HCT116 (cell line): ENCODE measurements around the gene PAEP. TPM values are rescaled to one million over a fixed set of nuclear protein-coding genes. Genes with fewer than 3 reads are reported as not detected.

ENCODE experiments used
- ATAC-seq: fragments of 200-7000 bp; cut with Tn5 transposase; 2 replicates; pipeline ENCODE4 v1.9.1; 2020; ENCODE audit warnings: mild to moderate bottlenecking, moderate library complexity
- BruUV-seq: library from RNA; stranded (reverse); fragments of 400-500 nt; replicated peaks from 2 replicates; lab custom pipeline; 2021; lab: Mats Ljungman, UMichigan
- CTCF ChIA-PET: fragments of 300-600 bp; sonication (Branson Sonifier 250); formaldehyde crosslinking; loops from one replicate; lab custom pipeline; 2021; ENCODE audit warnings: antibody characterized with exemption; lab: Charles Lee
- POLR2A ChIA-PET: fragments of 300-600, 350-600 bp; sonication (Branson Sonifier 250); formaldehyde crosslinking; loops from one replicate; lab custom pipeline; 2021; ENCODE audit warnings: antibody characterized with exemption; lab: Charles Lee
- RAD21 ChIA-PET, 2 experiments: fragments of 300-600 bp; sonication (Branson Sonifier 250); formaldehyde crosslinking; loops; one replicate each; lab custom pipeline; 2023; ENCODE audit warnings: low total read pairs in 2 of 2; ENCODE audit not compliant: uncharacterized antibody in 2 of 2, unreplicated experiment in 2 of 2, low non-redundant PET in 1 of 2; lab: Charles Lee
- DNase-seq: peaks from one replicate; pipeline ENCODE4 v3.0.0-alpha.2; 2010; ENCODE audit warnings: low read depth, low spot score
- H2AFZ ChIP-seq: fragments of 200-600 bp; shearing (Covaris generic), sonication (generic); 2 replicates; pipeline ENCODE4 v1.6.1; 2017; ENCODE audit warnings: low read depth, mixed run types, mixed read lengths, antibody characterized with exemption, low read length; ENCODE audit not compliant: poor library complexity, severe bottlenecking
- H3K27ac ChIP-seq: 2 replicates; pipeline ENCODE4 v1.5.1; 2012; ENCODE audit warnings: low read depth, low read length
- H3K27me3 ChIP-seq: fragments of 200-600 bp; sonication (generic); 2 replicates; pipeline ENCODE4 v1.6.1; 2016; ENCODE audit warnings: mixed run types, low read length, mixed read lengths; ENCODE audit not compliant: insufficient read depth
- H3K36me3 ChIP-seq, 2 experiments: fragments of 200-500 bp in 1 of 2; fragments of 200-600 bp in 1 of 2; sonication (Bioruptor generic) in 1 of 2; sonication (generic) in 1 of 2; 2 replicates each; pipeline versions ENCODE4 v1.5.1 to v1.6.1; 2014 to 2016; ENCODE audit warnings: low read length in 2 of 2, inconsistent platforms in 1 of 2, mixed read lengths in 1 of 2, mixed run types in 1 of 2; ENCODE audit not compliant: insufficient read depth in 2 of 2, control insufficient read depth in 1 of 2
- H3K4me1 ChIP-seq, 2 experiments: fragments of 200-600 bp in 1 of 2; sonication (generic) in 1 of 2; 2 replicates each; pipeline versions ENCODE4 v1.5.1 to v1.6.1; 2012 to 2017; ENCODE audit warnings: low read length in 2 of 2, inconsistent platforms in 1 of 2, mild to moderate bottlenecking in 1 of 2, mixed read lengths in 1 of 2, mixed run types in 1 of 2, moderate library complexity in 1 of 2; ENCODE audit not compliant: insufficient read depth in 2 of 2, control insufficient read depth in 1 of 2
- H3K4me2 ChIP-seq: fragments of 200-600 bp; sonication (generic); 2 replicates; pipeline ENCODE4 v1.6.1; 2017; ENCODE audit warnings: mixed run types, low read length, mixed read lengths
- H3K4me3 ChIP-seq, 2 experiments: fragments of 200-600 bp in 1 of 2; sonication (generic) in 1 of 2; replicated peaks in 1 of 2; 2 replicates each; pipeline ENCODE4 v1.5.1; 2011 to 2016; ENCODE audit warnings: low read length in 2 of 2, control low read depth in 1 of 2, low read depth in 1 of 2, mild to moderate bottlenecking in 1 of 2, mixed read lengths in 1 of 2, mixed run types in 1 of 2
- H3K79me2 ChIP-seq: fragments of 200-600 bp; sonication (generic); 2 replicates; pipeline ENCODE4 v1.6.1; 2017; ENCODE audit warnings: mild to moderate bottlenecking, mixed run types, low read length, moderate library complexity, mixed read lengths; ENCODE audit not compliant: insufficient read depth
- H3K9ac ChIP-seq: fragments of 200-600 bp; sonication (generic); 2 replicates; pipeline ENCODE4 v1.6.1; 2016; ENCODE audit warnings: low read length, mixed read lengths
- H3K9me2 ChIP-seq: fragments of 200-600 bp; sonication (generic), shearing (Covaris generic); 2 replicates; pipeline ENCODE4 v1.6.1; 2017; ENCODE audit warnings: mixed run types, mild to moderate bottlenecking, moderate library complexity; ENCODE audit not compliant: insufficient read depth
- H3K9me3 ChIP-seq, 2 experiments: fragments of 200-500 bp in 1 of 2; fragments of 200-600 bp in 1 of 2; sonication (Bioruptor generic) in 1 of 2; sonication (generic) in 1 of 2; 2 replicates each; pipeline ENCODE4 v1.6.1; 2014 to 2017; ENCODE audit warnings: low read length in 2 of 2, mixed read lengths in 2 of 2, inconsistent platforms in 1 of 2, low read depth in 1 of 2, mild to moderate bottlenecking in 1 of 2, mixed run types in 1 of 2, moderate library complexity in 1 of 2; ENCODE audit not compliant: control insufficient read depth in 1 of 2, insufficient read depth in 1 of 2
- H4K20me1 ChIP-seq: fragments of 200-600 bp; sonication (generic), shearing (Covaris generic); 2 replicates; pipeline ENCODE4 v1.6.1; 2017; ENCODE audit warnings: mixed run types, mild to moderate bottlenecking, moderate library complexity; ENCODE audit not compliant: insufficient read depth
- CBX3 ChIP-seq: IDR thresholded peaks from 2 replicates; pipeline ENCODE4 v1.6.1; 2012; ENCODE audit warnings: low read depth
- CEBPB ChIP-seq: IDR thresholded peaks from 2 replicates; pipeline ENCODE4 v1.6.1; 2012; ENCODE audit warnings: low read depth
- CTCF ChIP-seq, 3 experiments: fragments of 200-600 bp in 1 of 3; sonication (generic) in 1 of 3; IDR thresholded peaks in 2 of 3; conservative IDR thresholded peaks in 1 of 3; 2 replicates each; pipeline ENCODE4 v1.5.1; 2012 to 2017; ENCODE audit warnings: low read depth in 2 of 3, low read length in 2 of 3, antibody characterized with exemption in 1 of 3, borderline replicate concordance in 1 of 3, control low read depth in 1 of 3, mild to moderate bottlenecking in 1 of 3, mixed read lengths in 1 of 3, mixed run types in 1 of 3, moderate library complexity in 1 of 3; ENCODE audit not compliant: insufficient read depth in 1 of 3
- EGR1 ChIP-seq: IDR thresholded peaks from 2 replicates; pipeline ENCODE4 v1.6.1; 2012; ENCODE audit warnings: low read depth
- EZH2 ChIP-seq: fragments of 200-600 bp; sonication (generic); IDR thresholded peaks from 2 replicates; pipeline ENCODE4 v1.6.1; 2017; ENCODE audit warnings: antibody characterized with exemption, mixed run types
- EZH2phosphoT487 ChIP-seq: fragments of 200-600 bp; IDR thresholded peaks from 2 replicates; pipeline ENCODE4 v1.6.1; 2018; ENCODE audit warnings: antibody characterized with exemption, borderline replicate concordance
- FOSL1 ChIP-seq: IDR thresholded peaks from 2 replicates; pipeline ENCODE4 v1.6.1; 2012; ENCODE audit warnings: low read depth
- JUND ChIP-seq: IDR thresholded peaks from 2 replicates; pipeline ENCODE4 v1.6.1; 2012
- SIN3A ChIP-seq: IDR thresholded peaks from 2 replicates; pipeline ENCODE4 v1.6.1; 2012; ENCODE audit warnings: low read depth
- SP1 ChIP-seq: IDR thresholded peaks from 2 replicates; pipeline ENCODE4 v1.6.1; 2012; ENCODE audit warnings: low read depth
- YY1 ChIP-seq: IDR thresholded peaks from 2 replicates; pipeline ENCODE4 v1.6.1; 2011; ENCODE audit warnings: low read length, low read depth, moderate library complexity, mild to moderate bottlenecking; ENCODE audit not compliant: insufficient replicate concordance; ENCODE audit errors: extremely low read depth
- ZFX ChIP-seq: fragments of 450-650 bp; IDR thresholded peaks from 2 replicates; pipeline ENCODE4 v1.6.1; 2017
- intact Hi-C: fragments of 100-400 bp; cut with micrococcal nuclease; formaldehyde crosslinking; loops from 2 replicates; pipeline ENCODE4 v1.10.0; 2022
- total RNA-seq: library from RNA; stranded (reverse); gene quantifications from one replicate; pipeline ENCODE4 v1.2.1, GENCODE V29; 2021; ENCODE audit not compliant: unreplicated experiment
- TF ChIP-seq, protein P1 (sequence below): IDR thresholded peaks from 2 replicates; pipeline ENCODE4 v1.6.1; 2012; ENCODE audit warnings: low read depth
- TF ChIP-seq, protein P2 (sequence below): IDR thresholded peaks from 2 replicates; pipeline ENCODE4 v1.6.1; 2012
- TF ChIP-seq, protein P3 (sequence below): IDR thresholded peaks from 2 replicates; pipeline ENCODE4 v1.6.1; 2012

The PAEP gene
- total RNA-seq, 1 experiment from 2014 or later = not detected

DNA sequence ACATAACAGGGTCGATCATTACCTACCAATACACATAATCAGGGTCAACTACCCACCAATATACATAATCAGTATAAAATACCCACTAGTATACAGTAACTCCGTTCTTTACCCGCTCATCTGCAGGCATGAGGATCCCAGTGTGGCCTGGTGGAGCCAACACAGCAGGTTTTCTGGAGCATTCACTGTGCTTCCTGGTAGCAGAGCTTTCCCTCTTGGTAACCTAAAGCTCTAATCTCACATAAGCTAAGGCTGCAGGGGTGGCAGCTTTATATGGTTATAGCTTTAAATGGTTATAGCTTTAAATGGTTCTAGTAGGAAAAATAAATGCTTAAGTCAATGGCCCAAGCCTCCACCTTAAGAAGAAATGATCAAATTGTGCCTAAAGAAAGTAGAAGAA, 28.4 kb upstream of the PAEP start (continued):
- TF ChIP-seq EZH2 (no peak), SP1 (no peak)
- TF ChIP-seq, protein P1, sequence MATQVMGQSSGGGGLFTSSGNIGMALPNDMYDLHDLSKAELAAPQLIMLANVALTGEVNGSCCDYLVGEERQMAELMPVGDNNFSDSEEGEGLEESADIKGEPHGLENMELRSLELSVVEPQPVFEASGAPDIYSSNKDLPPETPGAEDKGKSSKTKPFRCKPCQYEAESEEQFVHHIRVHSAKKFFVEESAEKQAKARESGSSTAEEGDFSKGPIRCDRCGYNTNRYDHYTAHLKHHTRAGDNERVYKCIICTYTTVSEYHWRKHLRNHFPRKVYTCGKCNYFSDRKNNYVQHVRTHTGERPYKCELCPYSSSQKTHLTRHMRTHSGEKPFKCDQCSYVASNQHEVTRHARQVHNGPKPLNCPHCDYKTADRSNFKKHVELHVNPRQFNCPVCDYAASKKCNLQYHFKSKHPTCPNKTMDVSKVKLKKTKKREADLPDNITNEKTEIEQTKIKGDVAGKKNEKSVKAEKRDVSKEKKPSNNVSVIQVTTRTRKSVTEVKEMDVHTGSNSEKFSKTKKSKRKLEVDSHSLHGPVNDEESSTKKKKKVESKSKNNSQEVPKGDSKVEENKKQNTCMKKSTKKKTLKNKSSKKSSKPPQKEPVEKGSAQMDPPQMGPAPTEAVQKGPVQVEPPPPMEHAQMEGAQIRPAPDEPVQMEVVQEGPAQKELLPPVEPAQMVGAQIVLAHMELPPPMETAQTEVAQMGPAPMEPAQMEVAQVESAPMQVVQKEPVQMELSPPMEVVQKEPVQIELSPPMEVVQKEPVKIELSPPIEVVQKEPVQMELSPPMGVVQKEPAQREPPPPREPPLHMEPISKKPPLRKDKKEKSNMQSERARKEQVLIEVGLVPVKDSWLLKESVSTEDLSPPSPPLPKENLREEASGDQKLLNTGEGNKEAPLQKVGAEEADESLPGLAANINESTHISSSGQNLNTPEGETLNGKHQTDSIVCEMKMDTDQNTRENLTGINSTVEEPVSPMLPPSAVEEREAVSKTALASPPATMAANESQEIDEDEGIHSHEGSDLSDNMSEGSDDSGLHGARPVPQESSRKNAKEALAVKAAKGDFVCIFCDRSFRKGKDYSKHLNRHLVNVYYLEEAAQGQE = no peak

- Histone ChIP-seq H3K4me2 (no peak overlapping the region), H3K4me1 (no peaks in the 10 kb centered on the region), H4K20me1 (no peaks in the 10 kb centered on the region), H3K27ac (no peak overlapping the region), H3K9me2 (no peaks in the 10 kb centered on the region), H3K79me2 (no peaks in the 10 kb centered on the region), H3K9ac (no peak overlapping the region), H3K27me3 (peaks cover 4% of the 10 kb centered on the region; the same call in 1 of the 2 replicates), H3K4me3 (no peak overlapping the region), H3K9me3 (no peaks in the 10 kb centered on the region), H2AFZ (no peak overlapping the region), H3K36me3 (no peaks in the 10 kb centered on the region)
- DNase-seq = no peak
- ChIA-PET POLR2A (no interaction called here), CTCF (no interaction called here), RAD21 (no interaction called here)
- no peak for ATAC-seq
- intact Hi-C loops = no loop called here
- BruUV-seq = no TSS peak
- TF ChIP-seq, protein P1 = no peak
- TF ChIP-seq SP1 (no peak), EGR1 (no peak), CEBPB (no peak), YY1 (no peak), FOSL1 (no peak), EZH2phosphoT487 (no peak), CTCF (IDR thresholded peaks at IDR 0.05 in 2 of 3, conservative IDR thresholded peaks at IDR 0.05 in 1 of 3; ENCODE audit: borderline replicate concordance in 1 of 3, insufficient read depth in 1 of 3, low read depth in 2 of 3, low read length in 2 of 3) (no peak), CBX3 (no peak), JUND (no peak), ZFX (no peak), SIN3A (no peak)
- TF ChIP-seq, protein P2, sequence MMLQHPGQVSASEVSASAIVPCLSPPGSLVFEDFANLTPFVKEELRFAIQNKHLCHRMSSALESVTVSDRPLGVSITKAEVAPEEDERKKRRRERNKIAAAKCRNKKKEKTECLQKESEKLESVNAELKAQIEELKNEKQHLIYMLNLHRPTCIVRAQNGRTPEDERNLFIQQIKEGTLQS = no peak
- TF ChIP-seq, protein P3, sequence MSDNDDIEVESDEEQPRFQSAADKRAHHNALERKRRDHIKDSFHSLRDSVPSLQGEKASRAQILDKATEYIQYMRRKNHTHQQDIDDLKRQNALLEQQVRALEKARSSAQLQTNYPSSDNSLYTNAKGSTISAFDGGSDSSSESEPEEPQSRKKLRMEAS = no peak
These were observed 27.9 kb upstream of the PAEP start for GRCh38 chr9:135533674-135534073.
